Endothelial cell of umbilical vein (primary cell): ENCODE measurements around the gene EED. TPM values are rescaled to one million over a fixed set of nuclear protein-coding genes. Genes with fewer than 3 reads are reported as not detected.
"Not testable (repeated sequence)": the region's sequence is repeated elsewhere in the genome, so short reads cannot be mapped to it uniquely, and the experiment has no call there.

Experiments used
- BruUV-seq: library from RNA; stranded (reverse); fragments of 400-500 nt; replicated peaks from 2 replicates; lab custom pipeline; 2021; lab: Mats Ljungman, UMichigan
- CTCF ChIA-PET: fragments of 300-600, 350-600 bp; sonication (Branson Sonifier 250); formaldehyde crosslinking; loops from one replicate; lab custom pipeline; 2021; ENCODE audit warnings: antibody characterized with exemption, inconsistent platforms; lab: Charles Lee
- POLR2A ChIA-PET: fragments of 300-600, 350-600 bp; sonication (Branson Sonifier 250); formaldehyde crosslinking; loops from one replicate; lab custom pipeline; 2021; ENCODE audit warnings: antibody characterized with exemption, inconsistent platforms; lab: Charles Lee
- DNase-seq: peaks from one replicate; pipeline ENCODE4 v3.0.0-alpha.2; 2011; ENCODE audit warnings: low read depth, low spot score
- FAIRE-seq: peaks from 2 replicates; lab custom pipeline; 2011; peaks lifted over from hg19 to GRCh38; lab: Jason Lieb, UNC
- H2AFZ ChIP-seq: 2 replicates; pipeline ENCODE4 v1.6.0; 2012; ENCODE audit warnings: low read depth, low read length, control low read depth, inconsistent platforms
- H3K27ac ChIP-seq: 2 replicates; pipeline ENCODE4 v1.5.1; 2011; ENCODE audit warnings: low read depth, mild to moderate bottlenecking, control low read depth, low read length, moderate library complexity; ENCODE audit not compliant: insufficient read depth
- H3K27me3 ChIP-seq, 2 experiments: 2 replicates each; pipeline versions ENCODE4 v1.6.0 to v1.6.1; 2011; ENCODE audit warnings: low read length in 2 of 2, mixed read lengths in 1 of 2; ENCODE audit not compliant: control insufficient read depth in 2 of 2, insufficient read depth in 2 of 2
- H3K36me3 ChIP-seq, 2 experiments: 2 replicates in 1 of 2; 3 replicates in 1 of 2; pipeline ENCODE4 v1.5.1; 2011; ENCODE audit warnings: low read length in 2 of 2, mild to moderate bottlenecking in 1 of 2, moderate library complexity in 1 of 2; ENCODE audit not compliant: control insufficient read depth in 2 of 2, insufficient read depth in 2 of 2; ENCODE audit errors: extremely low read depth in 1 of 2
- H3K4me1 ChIP-seq: 3 replicates; pipeline ENCODE4 v1.5.1; 2011; ENCODE audit warnings: mild to moderate bottlenecking, low read length; ENCODE audit not compliant: control insufficient read depth, insufficient read depth; ENCODE audit errors: extremely low read depth
- H3K4me2 ChIP-seq: 2 replicates; pipeline ENCODE4 v1.6.1; 2011; ENCODE audit warnings: low read length, control low read depth, mixed read lengths; ENCODE audit not compliant: insufficient read depth
- H3K4me3 ChIP-seq, 3 experiments: fragments of 200-600 bp in 1 of 3; sonication (generic), shearing (Covaris generic) in 1 of 3; replicated peaks in 1 of 3; 2 replicates each; pipeline ENCODE4 v1.5.1; 2011 to 2016; ENCODE audit warnings: control low read depth in 3 of 3, low read length in 3 of 3, mild to moderate bottlenecking in 2 of 3, inconsistent platforms in 1 of 3, low read depth in 1 of 3, moderate library complexity in 1 of 3; ENCODE audit not compliant: insufficient read depth in 1 of 3
- H3K79me2 ChIP-seq: 2 replicates; pipeline ENCODE4 v1.6.0; 2012; ENCODE audit warnings: low read length, inconsistent platforms; ENCODE audit not compliant: control insufficient read depth, insufficient read depth
- H3K9ac ChIP-seq: replicated peaks from 2 replicates; pipeline ENCODE3; 2011; ENCODE audit warnings: low read length, control low read depth; ENCODE audit not compliant: insufficient read depth; ENCODE audit errors: extremely low read depth
- H3K9me1 ChIP-seq: replicated peaks from 3 replicates; pipeline ENCODE4 v1.6.0; 2011; ENCODE audit warnings: mild to moderate bottlenecking, low read length; ENCODE audit not compliant: control insufficient read depth, insufficient read depth; ENCODE audit errors: extremely low read depth
- H3K9me3 ChIP-seq: replicated peaks from 2 replicates; pipeline ENCODE4 v1.5.1; 2012; ENCODE audit warnings: low read length, inconsistent platforms; ENCODE audit not compliant: control insufficient read depth, insufficient read depth
- H4K20me1 ChIP-seq: replicated peaks from 2 replicates; pipeline ENCODE3; 2011; ENCODE audit warnings: mild to moderate bottlenecking, low read length; ENCODE audit not compliant: control insufficient read depth, insufficient read depth; ENCODE audit errors: extremely low read depth
- CTCF ChIP-seq, 2 donors: IDR thresholded peaks; 1 replicate in 1 of 2; 2 replicates in 1 of 2; pipeline ENCODE4 v1.5.1; 2011; ENCODE audit warnings: low read length in 2 of 2, mild to moderate bottlenecking in 2 of 2, moderate library complexity in 2 of 2, control low read depth in 1 of 2, inconsistent platforms in 1 of 2, low read depth in 1 of 2; ENCODE audit not compliant: insufficient read depth in 1 of 2; ENCODE audit errors: extremely low read depth in 1 of 2
- EZH2 ChIP-seq: IDR thresholded peaks from 2 replicates; pipeline ENCODE4 v1.6.1; 2012; ENCODE audit warnings: borderline replicate concordance, low read depth, mild to moderate bottlenecking, moderate library complexity, low read length, inconsistent platforms; ENCODE audit not compliant: severe bottlenecking
- FOS ChIP-seq: IDR thresholded peaks from 2 replicates; pipeline ENCODE4 v1.6.1; 2011; ENCODE audit warnings: mild to moderate bottlenecking, low read length, moderate library complexity, borderline replicate concordance; ENCODE audit not compliant: insufficient read depth
- GATA2 ChIP-seq: IDR thresholded peaks from 2 replicates; pipeline ENCODE4 v1.7.0; 2011; ENCODE audit warnings: low read depth, mild to moderate bottlenecking, moderate library complexity, mixed read lengths, low read length; ENCODE audit not compliant: insufficient read length, insufficient read depth
- MAX ChIP-seq: IDR thresholded peaks from 2 replicates; pipeline ENCODE4 v1.6.1; 2011; ENCODE audit not compliant: insufficient read depth, insufficient read length
- MYC ChIP-seq: IDR thresholded peaks from one replicate; pipeline ENCODE4 v1.6.1; 2011; ENCODE audit warnings: mild to moderate bottlenecking, low read depth, low read length
- POLR2A ChIP-seq: IDR thresholded peaks from 2 replicates; pipeline ENCODE4 v1.6.1; 2012; ENCODE audit warnings: low read depth, mild to moderate bottlenecking, control low read depth, low read length
- POLR2AphosphoS5 ChIP-seq: IDR thresholded peaks from 2 replicates; pipeline ENCODE4 v1.6.1; 2012; ENCODE audit warnings: low read depth, mild to moderate bottlenecking, control low read depth, low read length, moderate library complexity; ENCODE audit not compliant: insufficient read depth
- dilution Hi-C: fragments of 300-500 bp; cut with MboI; formaldehyde crosslinking; loops from one replicate; pipeline ENCODE4 v1.15.0; 2019; ENCODE audit warnings: low sequenced_read_pairs; ENCODE audit not compliant: extremely low pct_ligation_motif_present
- intact Hi-C: fragments of 100-400 bp; cut with micrococcal nuclease; formaldehyde crosslinking; loops from one replicate; pipeline ENCODE4 v1.10.0; 2022
- polyA plus RNA-seq, 4 experiments: library from polyadenylated mRNA; depleted of rRNA in 3 of 4; stranded (reverse) in 3 of 4; unstranded in 1 of 4; fragments of >200 nt; gene quantifications; 2 replicates each; pipeline versions ENCODE4 v1.2.1 to v1.2.3, GENCODE V29; 2011 to 2012; ENCODE audit warnings: missing spikeins in 1 of 4
- total RNA-seq: library from RNA; stranded (reverse); gene quantifications from 2 replicates; pipeline ENCODE4 v1.2.3, GENCODE V29; 2021

Gene EED
- total and polyA plus RNA-seq, 2 donors (not counting 3 experiments of a cell fraction or from before 2014, with no cell fraction given), result 9.4 to 21.8 TPM

GRCh38 chr11:86303257-86303656 is 58.7 kb downstream of the EED start:
- ChIA-PET POLR2A (no interaction called here), CTCF (interaction anchor here (1.1 to 1.6 kb wide), 2 partner anchors 58 to 448 kb away, joined by 4 to 6 read pairs; partner anchors contain the start of gene CCDC83)
- Histone ChIP-seq H3K79me2 (peaks cover 23% of the 10 kb centered on the region), H2AFZ (no peak overlapping the region), H3K9me1 (no peaks in the 10 kb centered on the region), H3K9ac (peak overlapping the region; percentile 75), H3K36me3 (no peaks in the 10 kb centered on the region), H3K27ac (peak overlapping the region; percentile 7), H3K4me3 (peak overlapping the region in 2 of 3 experiments; percentile 12 to 89), H3K4me2 (peak overlapping the region; percentile 97), H3K4me1 (peaks cover 6% of the 10 kb centered on the region), H4K20me1 (no peaks in the 10 kb centered on the region), H3K27me3 (peaks cover 0 to 3% of the 10 kb centered on the region in 2 experiments), H3K9me3 (no peaks in the 10 kb centered on the region)
- DNase-seq, result peak; percentile 12
- no peak for FAIRE-seq
- no TSS peak for BruUV-seq
- no peak for TF ChIP-seq GATA2
- no peak for TF ChIP-seq MYC
- no peak for TF ChIP-seq CTCF (IDR thresholded peaks at IDR 0.05; ENCODE audit: extremely low read depth in 1 of 2, insufficient read depth in 1 of 2, low read depth in 1 of 2, low read length in 2 of 2)
- TF ChIP-seq FOS, result no peak
- no peak for TF ChIP-seq EZH2
- no peak for TF ChIP-seq POLR2AphosphoS5
- no peak for TF ChIP-seq POLR2A
- no peak for TF ChIP-seq MAX
- intact Hi-C loops, result no loop called here
- dilution Hi-C loops, result no loop called here

GRCh38 chr11:86308710-86309109 is 64.2 kb downstream of the EED start:
- dilution Hi-C loops, FAIRE-seq, intact Hi-C loops: not testable (repeated sequence)

More at GRCh38 chr11:86308710-86309109, 64.2 kb downstream of the EED start:
- peaks cover 14% of the 10 kb centered on the region for H3K79me2 ChIP-seq
- H3K27me3 ChIP-seq, H3K9me1 ChIP-seq, H2AFZ ChIP-seq, POLR2A ChIA-PET, H3K27ac ChIP-seq, BruUV-seq, H3K9me3 ChIP-seq, H3K4me2 ChIP-seq, H3K9ac ChIP-seq, H4K20me1 ChIP-seq, H3K4me3 ChIP-seq, DNase-seq, H3K36me3 ChIP-seq, CTCF ChIA-PET, H3K4me1 ChIP-seq: not testable (repeated sequence)
